ENCODE measurements around the gene ZNF227. TPM values are rescaled to one million over a fixed set of nuclear protein-coding genes. Genes with fewer than 3 reads are reported as not detected.
A peak's percentile ranks its signal among the peaks of the same experiment; 100 is the strongest.

The ZNF227 gene
- total and polyA plus RNA-seq, 2 donors (not counting 3 experiments of a cell fraction or from before 2014, with no cell fraction given), result 3.4 to 17.8 TPM

- no peaks in the 10 kb centered on the region for H3K27me3 ChIP-seq (ENCODE audit: control insufficient read depth in 2 of 2, insufficient read depth in 2 of 2, low read length in 2 of 2)
- H3K9ac ChIP-seq (replicated peaks; ENCODE audit: extremely low read depth, insufficient read depth, low read length), result no peak overlapping the region
- H3K9me3 ChIP-seq (replicated peaks; ENCODE audit: control insufficient read depth, insufficient read depth, low read length), result no peaks in the 10 kb centered on the region
- peak overlapping the region; percentile 84 for H2AFZ ChIP-seq (ENCODE audit: low read depth, low read length)
- intact Hi-C loops (cut with micrococcal nuclease) (loop anchor here (2.0 kb wide), 1 partner anchor 44 kb away; the partner anchor contains the start of gene ZNF235), dilution Hi-C loops (cut with MboI; ENCODE audit: extremely low pct_ligation_motif_present, low sequenced_read_pairs) (no loop called here)
- no peaks in the 10 kb centered on the region for H3K79me2 ChIP-seq (ENCODE audit: control insufficient read depth, insufficient read depth, low read length)
- BruUV-seq (replicated peaks), result no TSS peak
- DNase-seq (ENCODE audit: low read depth, low spot score), result no peak
- TF ChIP-seq MAX (IDR thresholded peaks at IDR 0.05; ENCODE audit: insufficient read depth, insufficient read length) (no peak), FOS (IDR thresholded peaks at IDR 0.05; ENCODE audit: borderline replicate concordance, insufficient read depth, low read length) (no peak)
- H3K4me1 ChIP-seq (ENCODE audit: control insufficient read depth, extremely low read depth, insufficient read depth, low read length), result no peaks in the 10 kb centered on the region
- ChIA-PET CTCF (no interaction called here), POLR2A (no interaction called here)
- no peaks in the 10 kb centered on the region for H3K9me1 ChIP-seq (replicated peaks; ENCODE audit: control insufficient read depth, extremely low read depth, insufficient read depth, low read length)
- no peaks in the 10 kb centered on the region for H3K36me3 ChIP-seq (ENCODE audit: control insufficient read depth in 2 of 2, extremely low read depth in 1 of 2, insufficient read depth in 2 of 2, low read length in 2 of 2)
- no peak for FAIRE-seq
- H3K27ac ChIP-seq (ENCODE audit: insufficient read depth, low read depth, low read length), result no peak overlapping the region
- H3K4me2 ChIP-seq (ENCODE audit: insufficient read depth, low read length), result peak overlapping the region; percentile 30
- H4K20me1 ChIP-seq (replicated peaks; ENCODE audit: control insufficient read depth, extremely low read depth, insufficient read depth, low read length), result no peaks in the 10 kb centered on the region
- peak overlapping the region in 2 of 3 experiments; percentile 44 to 48 for H3K4me3 ChIP-seq (replicated peaks in 1 of 3; ENCODE audit: insufficient read depth in 1 of 3, low read depth in 1 of 3, low read length in 3 of 3)
Measured at GRCh38 chr19:44260343-44260681, 48.0 kb downstream of the ZNF227 start.

GRCh38 chr19:44260695-44261446 lies 48.5 kb downstream of the ZNF227 start:
- H3K4me2 ChIP-seq (ENCODE audit: insufficient read depth, low read length), result no peak overlapping the region
- H3K9me3 ChIP-seq (replicated peaks; ENCODE audit: control insufficient read depth, insufficient read depth, low read length), result no peaks in the 10 kb centered on the region
- H4K20me1 ChIP-seq (replicated peaks; ENCODE audit: control insufficient read depth, extremely low read depth, insufficient read depth, low read length), result no peaks in the 10 kb centered on the region
- DNase-seq (ENCODE audit: low read depth, low spot score) (no peak), FAIRE-seq (no peak)
- TF ChIP-seq POLR2AphosphoS5 (IDR thresholded peaks at IDR 0.05; ENCODE audit: insufficient read depth, low read depth, low read length) (no peak), MYC (IDR thresholded peaks at IDR 0.05; ENCODE audit: low read depth, low read length) (no peak)
- H3K27ac ChIP-seq (ENCODE audit: insufficient read depth, low read depth, low read length), result no peak overlapping the region
- no peaks in the 10 kb centered on the region for H3K79me2 ChIP-seq (ENCODE audit: control insufficient read depth, insufficient read depth, low read length)
- H3K4me1 ChIP-seq (ENCODE audit: control insufficient read depth, extremely low read depth, insufficient read depth, low read length), result no peaks in the 10 kb centered on the region
- H3K36me3 ChIP-seq (ENCODE audit: control insufficient read depth in 2 of 2, extremely low read depth in 1 of 2, insufficient read depth in 2 of 2, low read length in 2 of 2), result no peaks in the 10 kb centered on the region
- POLR2A ChIA-PET, result no interaction called here
- no peak overlapping the region for H2AFZ ChIP-seq (ENCODE audit: low read depth, low read length)
- intact Hi-C loops (cut with micrococcal nuclease), result loop anchor here (2.0 kb wide), 1 partner anchor 44 kb away; the partner anchor contains the start of gene ZNF235
- CTCF ChIA-PET, result no interaction called here
- no peak overlapping the region for H3K4me3 ChIP-seq (replicated peaks in 1 of 3; ENCODE audit: insufficient read depth in 1 of 3, low read depth in 1 of 3, low read length in 3 of 3)
- H3K9ac ChIP-seq (replicated peaks; ENCODE audit: extremely low read depth, insufficient read depth, low read length), result no peak overlapping the region
- H3K9me1 ChIP-seq (replicated peaks; ENCODE audit: control insufficient read depth, extremely low read depth, insufficient read depth, low read length), result no peaks in the 10 kb centered on the region
- H3K27me3 ChIP-seq (ENCODE audit: control insufficient read depth in 2 of 2, insufficient read depth in 2 of 2, low read length in 2 of 2), result no peaks in the 10 kb centered on the region
- dilution Hi-C loops (cut with MboI; ENCODE audit: extremely low pct_ligation_motif_present, low sequenced_read_pairs), result no loop called here
- no TSS peak for BruUV-seq (replicated peaks)

All from endothelial cell of umbilical vein (primary cell).